ENCODE results near the gene HMG20A.

Gene HMG20A

GRCh38 chr15:77480859-77481633, 60.4 kb downstream of the HMG20A start:
- DNase-seq = no peak

- no peak for DNase-seq
Measured at GRCh38 chr15:77481670-77482069, 61.0 kb downstream of the HMG20A start.

GRCh38 chr15:77482570-77482969, 61.9 kb downstream of the HMG20A start:
- DNase-seq = peak; percentile 32

- no peak for DNase-seq
Measured at GRCh38 chr15:77483425-77484140, 62.9 kb downstream of the HMG20A start.

GRCh38 chr15:77484994-77485393, 64.3 kb downstream of the HMG20A start:
- DNase-seq = no peak

- no peak for DNase-seq
Measured at GRCh38 chr15:77486542-77487468, 66.1 kb downstream of the HMG20A start.

GRCh38 chr15:77487469-77487842, 66.8 kb downstream of the HMG20A start:
- no peak for DNase-seq

- DNase-seq = no peak
Measured at GRCh38 chr15:77487888-77488287, 67.2 kb downstream of the HMG20A start.

- DNase-seq = no peak
Measured at GRCh38 chr15:77489647-77490046, 69.0 kb downstream of the HMG20A start.

GRCh38 chr15:77493324-77493907, 72.7 kb downstream of the HMG20A start:
- no peak for DNase-seq

GRCh38 chr15:77494073-77494867, 73.6 kb downstream of the HMG20A start:
- DNase-seq = no peak

GRCh38 chr15:77494964-77495363, 74.3 kb downstream of the HMG20A start:
- no peak for DNase-seq

- no peak for DNase-seq
Measured at GRCh38 chr15:77495838-77496596, 75.3 kb downstream of the HMG20A start.

GRCh38 chr15:77496715-77497109, 76.0 kb downstream of the HMG20A start:
- DNase-seq = peak; percentile 72

- DNase-seq = peak; percentile 72
Measured at GRCh38 chr15:77497110-77497737, 76.5 kb downstream of the HMG20A start.

GRCh38 chr15:77497942-77498361, 77.3 kb downstream of the HMG20A start:
- no peak for DNase-seq

- no peak for DNase-seq
Measured at GRCh38 chr15:77499087-77499760, 78.5 kb downstream of the HMG20A start.

GRCh38 chr15:77500989-77501388, 80.3 kb downstream of the HMG20A start:
- no peak for DNase-seq

GRCh38 chr15:77502379-77503095, 81.8 kb downstream of the HMG20A start:
- no peak for DNase-seq
